ENCODE measurements around the gene PTPRJ. TPM values are rescaled to one million over a fixed set of nuclear protein-coding genes. Genes with fewer than 3 reads are reported as not detected.

The PTPRJ gene
- total RNA-seq, 1 experiment from 2014 or later: 19.8 TPM

DNA sequence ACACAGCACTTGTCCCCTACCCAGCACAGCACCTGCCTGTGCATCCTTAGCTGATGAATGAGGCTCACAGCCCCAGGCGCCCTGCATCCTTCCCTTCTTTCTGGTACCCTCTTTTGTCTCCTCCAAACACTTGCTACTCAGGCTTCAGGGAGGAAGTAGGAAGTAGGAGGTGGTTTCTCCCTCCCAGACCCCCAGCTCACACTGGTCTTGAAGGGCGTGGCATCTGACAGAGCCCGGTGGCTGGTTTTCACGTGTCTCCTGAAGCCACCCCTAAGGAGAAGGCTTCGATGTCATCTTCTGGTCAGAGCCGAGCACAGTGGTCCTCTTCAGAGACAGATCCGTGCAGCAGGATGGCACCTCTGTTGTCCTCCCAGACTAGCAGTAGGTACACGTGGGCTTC, 109.8 kb downstream of the PTPRJ start:
- no peak for DNase-seq (ENCODE audit: low read depth in 1 of 2, low spot score in 2 of 2)
- Histone ChIP-seq H3K27me3 (replicated peaks) (no peaks in the 10 kb centered on the region), H3K9me3 (replicated peaks) (no peaks in the 10 kb centered on the region), H3K4me1 (replicated peaks) (no peaks in the 10 kb centered on the region), H3K36me3 (0 out of 2 replicates have a peak, but pooled peaks cover 6% of the 10 kb centered on the region), H3K4me3 (no peak overlapping the region), H3K27ac (no peak overlapping the region)

DNA sequence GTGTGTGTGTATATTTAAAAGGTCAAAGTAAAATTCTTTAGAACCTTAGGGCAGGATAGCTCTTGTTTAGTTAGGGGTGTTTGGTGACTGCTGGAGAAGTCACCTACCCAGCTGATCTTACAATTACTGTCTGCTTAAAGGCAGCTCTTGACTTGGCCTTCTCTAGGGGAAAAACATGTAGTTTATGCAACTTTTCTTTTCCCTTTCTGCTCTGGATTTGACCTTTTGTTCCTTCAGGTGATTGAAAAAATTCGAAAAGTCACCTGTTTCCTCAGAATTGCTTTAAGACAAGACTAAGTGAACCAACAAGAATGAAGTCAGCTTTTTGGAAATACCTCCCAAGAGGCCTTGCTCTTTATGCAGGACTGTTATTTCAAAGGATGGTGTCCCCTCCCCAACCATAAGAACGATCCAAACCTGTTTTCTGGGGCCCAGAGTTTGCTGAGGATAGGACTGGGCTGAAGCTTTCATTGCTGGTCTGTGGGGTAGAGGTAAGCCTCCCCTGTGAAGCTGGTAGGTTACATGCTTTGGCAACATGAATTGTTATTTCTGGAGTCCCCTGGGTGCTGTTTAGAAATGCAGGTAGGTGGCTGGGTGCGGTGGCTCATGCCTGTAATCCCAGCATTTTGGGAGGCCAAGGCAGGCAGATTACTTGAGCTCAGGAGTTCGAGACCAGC, 111.2 kb downstream of the PTPRJ start:
- Histone ChIP-seq H3K9me3 (replicated peaks) (no peaks in the 10 kb centered on the region), H3K27me3 (replicated peaks) (no peaks in the 10 kb centered on the region), H3K4me3 (no peak overlapping the region), H3K36me3 (0 out of 2 replicates have a peak, but pooled peaks cover 6% of the 10 kb centered on the region), H3K4me1 (replicated peaks) (peaks cover 9% of the 10 kb centered on the region), H3K27ac (no peak overlapping the region)
- no peak for DNase-seq (ENCODE audit: low read depth in 1 of 2, low spot score in 2 of 2)

DNA sequence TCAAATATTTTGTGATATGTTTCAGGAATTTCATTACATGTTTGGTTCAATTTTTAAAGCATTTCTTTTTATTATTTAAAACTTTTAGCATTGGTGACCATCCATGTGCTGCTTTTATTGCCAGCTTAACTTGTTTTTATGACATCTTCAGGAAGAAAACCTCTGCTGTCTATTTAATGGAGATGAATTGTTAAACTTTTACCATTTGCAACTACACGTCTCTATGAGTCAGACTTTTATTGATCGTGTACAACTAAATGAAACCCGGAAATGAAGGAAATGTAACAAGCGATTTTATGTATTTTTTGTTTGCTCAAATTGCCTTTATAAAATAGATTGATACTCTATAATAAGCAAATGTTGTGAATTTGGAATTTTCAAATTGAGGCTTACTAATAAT, 113.0 kb downstream of the PTPRJ start:
- no peaks in the 10 kb centered on the region for H3K9me3 ChIP-seq (replicated peaks)
- H3K27me3 ChIP-seq (replicated peaks): no peaks in the 10 kb centered on the region
- DNase-seq (ENCODE audit: low read depth in 1 of 2, low spot score in 2 of 2): no peak
- H3K4me1 ChIP-seq (replicated peaks): peaks cover 23% of the 10 kb centered on the region
- no peak overlapping the region for H3K4me3 ChIP-seq
- H3K36me3 ChIP-seq: no peaks in the 10 kb centered on the region
- H3K27ac ChIP-seq: no peak overlapping the region

DNA sequence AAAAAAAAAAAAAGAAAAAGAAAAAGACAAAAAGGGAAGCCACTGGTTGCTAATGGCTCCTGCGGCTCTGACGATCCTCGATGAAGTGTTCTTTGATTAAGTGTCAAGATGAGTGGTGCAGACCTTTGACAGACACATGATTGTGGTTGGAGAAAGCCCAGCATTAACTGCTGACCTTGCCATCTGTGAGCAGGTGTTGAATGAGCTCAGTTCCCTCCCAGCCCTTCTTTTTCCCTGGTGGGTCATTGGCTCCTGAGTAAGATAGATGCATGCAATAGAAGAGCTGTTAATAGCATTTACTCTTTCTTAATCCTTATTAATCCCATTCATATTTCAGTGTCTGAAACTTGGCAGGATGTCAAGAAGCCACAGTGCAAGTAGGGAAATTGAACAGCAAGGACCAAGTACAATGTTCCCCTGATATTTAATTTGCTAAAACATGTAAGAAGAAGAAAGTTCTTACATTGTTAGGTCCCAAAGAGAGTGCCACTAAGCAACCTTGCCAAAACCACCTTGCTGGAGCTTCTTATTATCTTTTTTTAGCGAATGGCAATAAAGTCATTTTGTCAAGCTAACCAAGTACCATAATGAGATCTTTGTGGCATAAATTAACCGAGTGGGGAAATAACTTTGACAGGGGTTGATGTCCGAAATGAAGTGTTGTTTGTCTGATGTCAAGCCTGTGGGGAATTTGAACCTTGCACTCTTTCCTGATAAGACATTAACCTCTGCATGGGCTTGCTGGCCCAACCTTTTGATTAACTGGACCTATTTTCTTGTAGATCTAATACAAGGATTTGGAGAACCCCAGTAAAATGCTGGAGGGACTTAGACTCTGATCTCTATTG, 113.7 kb downstream of the PTPRJ start:
- DNase-seq (ENCODE audit: low read depth in 1 of 2, low spot score in 2 of 2): peak in 1 of 2 experiments; percentile 5
- no peaks in the 10 kb centered on the region for H3K27me3 ChIP-seq (replicated peaks)
- H3K27ac ChIP-seq: no peak overlapping the region
- H3K36me3 ChIP-seq: no peaks in the 10 kb centered on the region
- H3K4me3 ChIP-seq: no peak overlapping the region
- no peaks in the 10 kb centered on the region for H3K9me3 ChIP-seq (replicated peaks)
- H3K4me1 ChIP-seq (replicated peaks): peaks cover 23% of the 10 kb centered on the region

DNA sequence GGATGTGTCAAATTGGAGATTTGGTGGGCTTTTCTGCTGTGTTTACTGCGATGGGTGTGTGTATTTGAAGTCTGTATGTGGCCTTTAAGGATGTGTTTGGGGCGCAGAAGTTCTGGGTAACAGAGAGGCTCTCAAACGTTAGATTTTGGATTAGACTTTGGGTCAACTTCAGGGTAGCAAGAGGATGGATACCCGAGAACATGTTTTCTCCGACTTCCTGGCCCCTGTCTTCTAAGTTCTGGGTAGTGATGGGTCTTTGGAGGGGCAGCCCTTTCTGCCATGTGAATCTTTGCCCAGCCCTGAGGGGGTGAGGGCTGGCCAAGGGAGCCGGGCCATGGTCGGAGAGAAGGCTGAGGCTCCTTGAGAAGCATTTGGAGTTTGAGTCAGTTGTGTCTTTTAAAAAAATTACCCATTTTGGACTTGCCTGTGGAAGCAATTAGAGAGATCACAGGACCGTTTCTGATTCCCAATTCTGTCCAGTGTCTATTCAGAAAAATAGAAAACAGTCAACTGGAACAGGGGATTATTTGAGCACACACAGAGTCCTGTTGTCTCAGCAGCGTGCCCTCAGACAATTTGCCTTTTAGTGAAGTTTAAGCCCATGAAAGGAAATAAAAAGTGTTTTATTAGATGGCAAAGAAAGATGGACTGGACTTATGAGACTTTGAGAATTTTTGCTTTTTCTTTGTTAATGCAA, 114.4 kb downstream of the PTPRJ start:
- Histone ChIP-seq H3K4me3 (no peak overlapping the region), H3K27ac (no peak overlapping the region), H3K9me3 (replicated peaks) (no peaks in the 10 kb centered on the region), H3K4me1 (replicated peaks) (peaks cover 23% of the 10 kb centered on the region), H3K36me3 (no peaks in the 10 kb centered on the region), H3K27me3 (replicated peaks) (no peaks in the 10 kb centered on the region)
- DNase-seq (ENCODE audit: low read depth in 1 of 2, low spot score in 2 of 2): peak in 1 of 2 experiments; percentile 12

DNA sequence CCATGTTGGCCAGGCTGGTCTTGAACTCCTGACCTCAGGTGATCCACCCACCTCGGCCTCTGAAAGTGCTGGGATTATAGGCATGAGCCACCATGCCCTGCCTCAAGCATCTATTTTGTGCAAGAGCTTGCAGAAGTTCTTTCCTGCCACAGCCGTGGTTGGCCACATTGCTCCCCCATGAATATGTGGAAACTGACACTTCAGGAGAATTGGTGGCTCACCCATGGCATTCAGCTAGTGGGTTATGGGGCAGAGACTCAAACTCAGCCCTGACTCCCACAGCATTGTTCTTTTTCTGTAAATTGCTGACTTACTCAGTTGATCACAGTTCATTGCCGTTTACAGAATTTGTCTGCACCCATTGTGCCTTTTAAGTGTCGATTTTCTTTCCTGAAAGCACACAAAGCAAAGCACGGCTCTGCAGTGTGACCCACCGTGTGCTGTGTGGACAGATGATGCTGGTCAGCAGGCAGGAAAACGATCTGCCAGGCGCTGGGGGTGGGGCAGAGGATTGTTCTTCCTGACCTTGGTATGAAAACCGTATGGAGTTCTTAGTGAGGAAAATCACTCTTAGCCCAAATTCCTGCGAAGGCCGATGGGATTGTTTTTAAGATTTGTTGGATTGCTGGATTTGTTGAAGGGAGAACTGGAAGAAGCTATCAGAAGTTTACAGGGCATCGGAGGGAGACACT, 115.6 kb downstream of the PTPRJ start:
- no peak for DNase-seq (ENCODE audit: low read depth in 1 of 2, low spot score in 2 of 2)
- Histone ChIP-seq H3K36me3 (no peaks in the 10 kb centered on the region), H3K4me3 (no peak overlapping the region), H3K9me3 (replicated peaks) (no peaks in the 10 kb centered on the region), H3K27ac (no peak overlapping the region), H3K4me1 (replicated peaks) (peaks cover 23% of the 10 kb centered on the region), H3K27me3 (replicated peaks) (no peaks in the 10 kb centered on the region)

DNA sequence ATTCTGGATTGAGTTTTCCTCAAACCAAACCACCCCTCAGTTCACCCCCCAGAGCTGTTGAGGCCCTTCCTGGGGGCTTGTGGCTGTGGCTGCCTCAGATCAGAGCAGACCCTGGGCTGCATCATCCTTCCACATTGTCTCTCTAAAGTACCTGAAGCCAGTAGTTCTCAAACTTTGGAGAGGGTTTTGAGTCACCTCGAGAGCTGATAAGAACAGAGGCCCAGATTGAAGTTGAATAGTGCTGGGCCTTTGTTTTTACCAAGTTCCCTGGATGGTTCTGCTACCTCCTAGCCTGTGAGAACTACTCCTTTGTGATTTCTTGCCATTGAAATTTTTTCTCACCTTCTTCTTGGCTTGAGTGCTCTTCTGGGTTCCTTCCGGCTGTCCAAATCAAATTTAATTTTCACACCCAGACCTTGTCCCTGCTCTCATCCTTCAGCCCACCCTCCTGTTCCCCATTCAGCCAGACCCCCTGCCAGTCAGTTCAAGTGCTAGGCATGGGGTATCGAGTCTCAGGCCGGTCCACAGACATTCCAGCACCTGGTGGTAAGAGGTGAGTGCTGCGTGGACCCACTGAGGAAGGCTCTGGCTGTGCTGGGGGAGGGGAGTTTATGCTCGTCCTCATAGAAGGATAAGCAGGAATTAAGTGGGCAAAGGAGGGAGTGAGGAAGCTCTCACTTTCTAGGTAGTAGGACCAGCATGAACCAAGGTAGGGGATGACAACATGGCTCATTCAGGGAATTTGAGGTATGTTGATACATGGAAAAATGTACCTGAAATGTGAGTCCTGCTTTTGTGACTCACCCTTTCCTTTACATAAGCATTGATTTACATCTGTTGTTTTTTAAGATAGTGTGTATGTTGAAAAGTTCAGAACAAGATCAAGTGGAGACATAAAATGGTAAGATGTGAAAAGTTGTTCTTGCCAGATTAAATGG, 116.5 kb downstream of the PTPRJ start:
- Histone ChIP-seq H3K4me3 (no peak overlapping the region), H3K9me3 (replicated peaks) (no peaks in the 10 kb centered on the region), H3K36me3 (no peaks in the 10 kb centered on the region), H3K27me3 (replicated peaks) (no peaks in the 10 kb centered on the region), H3K27ac (no peak overlapping the region), H3K4me1 (replicated peaks) (peaks cover 23% of the 10 kb centered on the region)
- no peak for DNase-seq (ENCODE audit: low read depth in 1 of 2, low spot score in 2 of 2)

DNA sequence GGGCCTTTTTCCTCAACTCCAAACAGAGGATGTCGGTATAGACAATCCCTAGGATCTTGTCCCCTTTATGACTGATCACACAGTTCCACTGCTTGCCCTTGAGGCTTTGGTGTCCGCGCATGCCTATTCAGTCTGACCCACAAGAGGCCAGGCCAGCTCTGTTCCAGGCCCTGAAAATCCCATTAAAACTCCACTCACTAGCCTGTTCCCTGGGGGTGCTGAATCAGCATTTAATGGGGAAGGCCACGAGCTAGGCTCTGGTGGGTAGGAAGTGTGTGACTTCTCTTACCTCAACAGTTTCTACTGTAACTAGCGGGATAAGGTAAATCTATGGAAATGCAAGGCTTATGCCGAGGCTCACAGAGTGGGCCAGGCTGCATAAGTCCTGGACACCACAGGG, 117.7 kb downstream of the PTPRJ start:
- Histone ChIP-seq H3K9me3 (replicated peaks) (no peaks in the 10 kb centered on the region), H3K27me3 (replicated peaks) (no peaks in the 10 kb centered on the region), H3K4me1 (replicated peaks) (peaks cover 23% of the 10 kb centered on the region), H3K36me3 (no peaks in the 10 kb centered on the region), H3K4me3 (no peak overlapping the region), H3K27ac (no peak overlapping the region)
- no peak for DNase-seq (ENCODE audit: low read depth in 1 of 2, low spot score in 2 of 2)

DNA sequence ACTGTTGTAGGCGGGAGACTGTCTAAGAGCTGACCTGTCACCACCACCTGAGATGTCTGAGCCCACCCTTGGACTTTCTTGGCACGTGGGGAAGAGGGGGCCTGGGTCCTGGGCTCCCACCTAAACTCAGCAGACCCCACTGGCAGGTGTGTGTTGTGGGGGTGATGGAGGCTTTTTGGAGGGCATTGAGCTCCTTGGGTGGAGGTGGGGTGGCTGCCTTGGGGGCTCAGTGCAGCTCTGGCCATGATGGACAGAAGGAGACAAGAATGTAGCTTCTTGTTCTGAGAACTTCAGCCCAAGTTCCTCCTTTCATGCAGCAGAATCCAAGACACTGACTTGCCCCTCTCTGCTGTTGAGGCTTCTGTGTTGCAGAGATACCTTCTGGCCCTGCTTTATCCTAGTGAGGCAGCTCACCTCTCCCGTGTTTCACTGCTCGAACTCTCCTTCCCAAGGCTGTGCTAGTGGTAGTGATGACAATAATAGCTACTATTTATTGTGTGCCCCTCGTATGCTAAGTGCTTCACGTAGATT, 119.6 kb downstream of the PTPRJ start:
- no peak for DNase-seq (ENCODE audit: low read depth in 1 of 2, low spot score in 2 of 2)
- Histone ChIP-seq H3K36me3 (no peaks in the 10 kb centered on the region), H3K27me3 (replicated peaks) (no peaks in the 10 kb centered on the region), H3K9me3 (replicated peaks) (no peaks in the 10 kb centered on the region), H3K4me3 (no peak overlapping the region), H3K4me1 (replicated peaks) (peaks cover 36% of the 10 kb centered on the region), H3K27ac (no peak overlapping the region)

DNA sequence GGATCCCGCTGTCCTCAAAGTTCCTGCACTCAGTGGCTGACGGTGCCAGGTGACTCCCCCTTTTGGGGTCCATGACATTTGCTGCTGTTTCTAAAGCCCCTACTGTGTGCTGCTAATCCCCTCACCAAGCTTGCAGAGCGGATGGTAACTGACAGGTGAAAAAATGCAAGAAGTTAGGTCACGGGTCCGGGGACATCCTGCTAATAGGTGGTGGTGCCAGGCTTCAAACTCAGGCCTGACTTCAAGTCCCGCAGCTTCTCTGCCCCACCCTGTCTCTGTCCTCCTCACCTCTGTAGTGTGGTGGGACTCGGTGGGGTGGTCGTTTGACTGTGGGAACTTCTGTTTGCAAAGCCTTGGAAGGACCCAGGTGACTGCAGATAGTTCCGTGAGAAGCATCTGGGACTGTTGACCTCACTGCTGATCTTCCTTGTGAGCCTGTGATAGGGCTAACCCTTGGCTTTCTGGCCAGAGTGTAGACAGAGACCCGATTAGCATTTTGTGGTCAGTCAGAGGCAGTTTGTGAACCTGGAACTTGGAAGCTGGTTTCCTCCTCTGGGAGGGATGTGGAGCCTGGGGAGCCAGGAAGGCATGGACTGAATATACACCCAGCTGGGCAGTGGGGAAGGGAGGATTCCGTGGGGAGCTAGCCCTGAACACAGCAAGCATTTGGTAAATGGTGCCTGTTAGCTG, 120.8 kb downstream of the PTPRJ start:
- no peaks in the 10 kb centered on the region for H3K9me3 ChIP-seq (replicated peaks)
- H3K27me3 ChIP-seq (replicated peaks): no peaks in the 10 kb centered on the region
- peaks cover 30% of the 10 kb centered on the region for H3K4me1 ChIP-seq (replicated peaks)
- no peaks in the 10 kb centered on the region for H3K36me3 ChIP-seq
- no peak overlapping the region for H3K4me3 ChIP-seq
- no peak for DNase-seq (ENCODE audit: low read depth in 1 of 2, low spot score in 2 of 2)
- no peak overlapping the region for H3K27ac ChIP-seq

DNA sequence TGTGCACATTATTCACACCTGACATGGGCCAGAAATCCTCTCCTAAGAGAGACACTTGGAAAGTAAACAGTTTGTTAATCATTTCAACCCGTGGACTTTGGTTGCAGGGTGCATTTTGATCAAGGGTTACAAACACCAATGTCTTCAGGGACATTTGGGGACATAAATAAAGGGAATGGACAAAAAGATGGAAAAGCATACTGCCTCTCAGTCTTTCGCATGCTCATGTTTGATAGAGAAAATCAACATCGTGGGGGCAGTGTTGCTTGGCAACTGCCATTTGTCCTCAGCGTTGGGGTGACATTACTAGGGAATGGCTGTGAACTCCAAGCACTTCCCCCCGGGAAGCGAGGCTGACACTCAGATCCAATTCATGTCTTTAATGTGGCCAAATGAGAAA, 121.6 kb downstream of the PTPRJ start:
- peaks cover 27% of the 10 kb centered on the region for H3K4me1 ChIP-seq (replicated peaks)
- H3K4me3 ChIP-seq: no peak overlapping the region
- no peaks in the 10 kb centered on the region for H3K36me3 ChIP-seq
- H3K9me3 ChIP-seq (replicated peaks): no peaks in the 10 kb centered on the region
- DNase-seq (ENCODE audit: low read depth in 1 of 2, low spot score in 2 of 2): no peak
- H3K27me3 ChIP-seq (replicated peaks): no peaks in the 10 kb centered on the region
- H3K27ac ChIP-seq: no peak overlapping the region

All from SJSA1 (cell line).